Measurements from ENCODE around the gene MDFIC. TPM values are rescaled to one million over a fixed set of nuclear protein-coding genes. Genes with fewer than 3 reads are reported as not detected.

MDFIC gene
- total RNA-seq, 1 donor from 2014 or later, result 49.8 TPM

- no peak for DNase-seq (ENCODE audit: low spot score)
- intact Hi-C loops (cut with DNase I), result loop anchor here (10.0 kb wide), 1 partner anchor 233 kb away; no protein-coding TSS in a partner anchor
These were observed 59.4 kb downstream of the MDFIC start for GRCh38 chr7:114981323-114981722.

GRCh38 chr7:114985116-114985715 is 63.3 kb downstream of the MDFIC start:
- intact Hi-C loops (cut with DNase I), result loop anchor here (5.0 to 10.0 kb wide), 2 partner anchors 63 to 230 kb away; partner anchors contain the start of gene MDFIC
- DNase-seq (ENCODE audit: low spot score), result no peak

GRCh38 chr7:114986190-114987180 is 64.6 kb downstream of the MDFIC start:
- DNase-seq (ENCODE audit: low spot score), result no peak
- intact Hi-C loops (cut with DNase I), result loop anchor here (5.0 to 10.0 kb wide), 2 partner anchors 64 to 228 kb away; partner anchors contain the start of gene MDFIC

- DNase-seq (ENCODE audit: low spot score), result no peak
- intact Hi-C loops (cut with DNase I), result loop anchor here (5.0 to 10.0 kb wide), 2 partner anchors 66 to 227 kb away; partner anchors contain the start of gene MDFIC
These were observed 66.1 kb downstream of the MDFIC start for GRCh38 chr7:114988026-114988425.

GRCh38 chr7:114988755-114989375 is 67.0 kb downstream of the MDFIC start:
- peak; percentile 81 for DNase-seq (ENCODE audit: low spot score)
- intact Hi-C loops (cut with DNase I), result loop anchor here (5.0 to 10.0 kb wide), 2 partner anchors 67 to 226 kb away; partner anchors contain the start of gene MDFIC

GRCh38 chr7:114989531-114989930 is 67.6 kb downstream of the MDFIC start:
- no peak for DNase-seq (ENCODE audit: low spot score)

GRCh38 chr7:114997487-114998404 is 75.9 kb downstream of the MDFIC start:
- intact Hi-C loops (cut with DNase I), result no loop called here

More at GRCh38 chr7:114989531-114989930, 67.6 kb downstream of the MDFIC start:
- intact Hi-C loops (cut with DNase I), result loop anchor here (5.0 to 10.0 kb wide), 2 partner anchors 67 to 225 kb away; partner anchors contain the start of gene MDFIC

GRCh38 chr7:115004121-115004520 is 82.2 kb downstream of the MDFIC start:
- no peak for DNase-seq (ENCODE audit: low spot score)
- intact Hi-C loops (cut with DNase I), result no loop called here

More at GRCh38 chr7:114997487-114998404, 75.9 kb downstream of the MDFIC start:
- DNase-seq (ENCODE audit: low spot score), result no peak

GRCh38 chr7:115005251-115005650 is 83.4 kb downstream of the MDFIC start:
- DNase-seq (ENCODE audit: low spot score), result no peak
- intact Hi-C loops (cut with DNase I), result no loop called here

GRCh38 chr7:115005953-115006352 is 84.1 kb downstream of the MDFIC start:
- DNase-seq (ENCODE audit: low spot score), result no peak
- intact Hi-C loops (cut with DNase I), result no loop called here

GRCh38 chr7:115007751-115008150 is 85.9 kb downstream of the MDFIC start:
- intact Hi-C loops (cut with DNase I), result no loop called here
- DNase-seq (ENCODE audit: low spot score), result no peak

GRCh38 chr7:115008465-115009114 is 86.7 kb downstream of the MDFIC start:
- DNase-seq (ENCODE audit: low spot score), result peak; percentile 81
- intact Hi-C loops (cut with DNase I), result no loop called here

GRCh38 chr7:115009139-115009538 is 87.2 kb downstream of the MDFIC start:
- DNase-seq (ENCODE audit: low spot score), result no peak
- intact Hi-C loops (cut with DNase I), result no loop called here

- intact Hi-C loops (cut with DNase I), result no loop called here
These were observed 88.0 kb downstream of the MDFIC start for GRCh38 chr7:115009736-115010440.

GRCh38 chr7:115010441-115010820 is 88.5 kb downstream of the MDFIC start:
- intact Hi-C loops (cut with DNase I), result no loop called here
- DNase-seq (ENCODE audit: low spot score), result no peak

More at GRCh38 chr7:115009736-115010440, 88.0 kb downstream of the MDFIC start:
- DNase-seq (ENCODE audit: low spot score), result no peak

GRCh38 chr7:115013886-115014285 is 92.0 kb downstream of the MDFIC start:
- no peak for DNase-seq (ENCODE audit: low spot score)
- intact Hi-C loops (cut with DNase I), result no loop called here

GRCh38 chr7:115014794-115015193 is 92.9 kb downstream of the MDFIC start:
- no peak for DNase-seq (ENCODE audit: low spot score)
- intact Hi-C loops (cut with DNase I), result no loop called here

GRCh38 chr7:115015619-115016018 is 93.7 kb downstream of the MDFIC start:
- no peak for DNase-seq (ENCODE audit: low spot score)
- intact Hi-C loops (cut with DNase I), result no loop called here

Data from cardiac septum (tissue), 1 donor.